Fibroblast of mammary gland (primary cell): ENCODE measurements around the gene FLT1.

Experiments used
- DNase-seq: peaks from one replicate; pipeline ENCODE4 v3.0.0-alpha.2; 2010; ENCODE audit warnings: low read depth
- H3K4me3 ChIP-seq: 2 replicates; pipeline ENCODE4 v1.5.1; 2011; ENCODE audit warnings: low read depth, mild to moderate bottlenecking, low read length, moderate library complexity; ENCODE audit not compliant: control insufficient read depth
- TF ChIP-seq, protein P1 (sequence below): conservative IDR thresholded peaks from 2 replicates; pipeline ENCODE4 v1.5.1; 2011; ENCODE audit warnings: low read depth, low read length, inconsistent platforms; ENCODE audit not compliant: control insufficient read depth, insufficient read depth

FLT1 gene

DNA sequence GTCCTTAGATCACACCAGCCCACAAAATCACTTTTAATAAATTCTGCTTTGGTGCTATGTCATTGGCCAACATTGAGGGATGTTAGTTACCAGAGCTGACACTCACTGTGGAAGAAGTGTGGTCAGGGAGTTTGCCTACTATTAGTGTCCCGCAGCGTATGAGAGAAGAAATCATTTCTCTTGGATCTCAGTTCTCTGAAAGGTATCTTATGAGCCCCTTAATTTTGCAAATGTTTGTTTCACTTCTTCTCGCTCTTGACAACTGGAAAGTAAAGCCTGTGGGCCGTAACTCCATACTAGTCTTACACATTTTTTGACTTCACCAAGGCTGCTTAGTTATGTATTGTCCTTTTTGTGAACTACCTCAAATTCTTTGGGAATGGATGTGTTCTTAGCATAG, 80.9 kb downstream of the FLT1 start:
- TF ChIP-seq, protein P1, sequence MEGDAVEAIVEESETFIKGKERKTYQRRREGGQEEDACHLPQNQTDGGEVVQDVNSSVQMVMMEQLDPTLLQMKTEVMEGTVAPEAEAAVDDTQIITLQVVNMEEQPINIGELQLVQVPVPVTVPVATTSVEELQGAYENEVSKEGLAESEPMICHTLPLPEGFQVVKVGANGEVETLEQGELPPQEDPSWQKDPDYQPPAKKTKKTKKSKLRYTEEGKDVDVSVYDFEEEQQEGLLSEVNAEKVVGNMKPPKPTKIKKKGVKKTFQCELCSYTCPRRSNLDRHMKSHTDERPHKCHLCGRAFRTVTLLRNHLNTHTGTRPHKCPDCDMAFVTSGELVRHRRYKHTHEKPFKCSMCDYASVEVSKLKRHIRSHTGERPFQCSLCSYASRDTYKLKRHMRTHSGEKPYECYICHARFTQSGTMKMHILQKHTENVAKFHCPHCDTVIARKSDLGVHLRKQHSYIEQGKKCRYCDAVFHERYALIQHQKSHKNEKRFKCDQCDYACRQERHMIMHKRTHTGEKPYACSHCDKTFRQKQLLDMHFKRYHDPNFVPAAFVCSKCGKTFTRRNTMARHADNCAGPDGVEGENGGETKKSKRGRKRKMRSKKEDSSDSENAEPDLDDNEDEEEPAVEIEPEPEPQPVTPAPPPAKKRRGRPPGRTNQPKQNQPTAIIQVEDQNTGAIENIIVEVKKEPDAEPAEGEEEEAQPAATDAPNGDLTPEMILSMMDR = no peak
- no peak for DNase-seq
- no peak overlapping the region for H3K4me3 ChIP-seq

DNA sequence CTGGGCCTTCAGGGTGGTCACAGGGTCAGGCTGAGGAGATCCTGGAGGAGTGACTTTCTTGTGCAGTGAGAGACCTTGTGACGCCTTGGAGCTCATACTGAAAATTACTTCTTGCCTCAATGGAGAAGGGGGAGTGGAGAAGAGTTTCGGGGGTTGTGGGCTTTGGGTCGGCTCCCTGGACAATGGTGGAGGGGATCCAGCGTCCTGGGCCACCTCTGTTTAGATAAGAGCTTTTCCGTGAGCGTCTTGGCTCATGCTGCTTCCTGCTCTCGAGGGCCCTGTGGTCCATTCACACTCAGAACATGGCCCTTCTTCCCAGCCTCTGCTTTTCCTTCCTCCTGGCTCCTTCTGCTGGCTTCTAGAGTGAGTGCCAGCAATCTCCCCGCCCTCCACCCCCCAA, 81.9 kb downstream of the FLT1 start:
- TF ChIP-seq, protein P1 = no peak

GRCh38 chr13:28411831-28412353, 83.0 kb downstream of the FLT1 start:
- DNase-seq = no peak
- TF ChIP-seq, protein P1 = no peak

More for the DNA sequence above, 81.9 kb downstream of the FLT1 start:
- no peak overlapping the region for H3K4me3 ChIP-seq
- DNase-seq = no peak

GRCh38 chr13:28410096-28410495, 84.8 kb downstream of the FLT1 start:
- no peak overlapping the region for H3K4me3 ChIP-seq
- TF ChIP-seq, protein P1 = no peak
- no peak for DNase-seq

More at GRCh38 chr13:28411831-28412353, 83.0 kb downstream of the FLT1 start:
- no peak overlapping the region for H3K4me3 ChIP-seq

- TF ChIP-seq, protein P1 = no peak
- H3K4me3 ChIP-seq = no peak overlapping the region
- no peak for DNase-seq
These were observed 85.3 kb downstream of the FLT1 start for GRCh38 chr13:28409648-28410047.

GRCh38 chr13:28408863-28409262, 86.1 kb downstream of the FLT1 start:
- TF ChIP-seq, protein P1 = no peak
- no peak for DNase-seq
- no peak overlapping the region for H3K4me3 ChIP-seq
